ENCODE results near the gene PDE4B. TPM values are rescaled to one million over a fixed set of nuclear protein-coding genes. Genes with fewer than 3 reads are reported as not detected.

PDE4B gene
- total RNA-seq, 1 donor from 2014 or later: 37.5 TPM

DNA sequence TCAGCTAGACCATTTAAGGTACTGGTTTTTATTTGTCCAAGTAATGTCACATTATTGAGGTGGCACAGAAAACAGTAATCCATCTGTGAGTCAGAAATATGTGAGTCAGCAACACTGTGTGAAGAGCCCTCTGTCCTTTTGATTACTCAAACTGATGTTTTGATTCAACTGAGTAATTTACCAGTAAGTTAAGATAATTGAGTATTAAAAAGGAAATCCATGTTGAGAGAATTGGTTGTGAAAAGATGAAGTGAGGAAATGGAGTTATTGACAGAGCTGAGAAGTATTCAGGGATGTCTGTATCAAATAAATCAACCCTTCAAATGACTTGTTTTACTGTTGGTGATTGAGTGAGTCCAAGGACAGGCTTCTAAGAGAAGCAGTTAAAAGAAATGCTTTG, 438.5 kb downstream of the PDE4B start:
- Mint-ChIP-seq H3K36me3 (ENCODE audit: low read depth) (no peaks in the 10 kb centered on the region), H3K4me3 (no peak overlapping the region), H3K9me3 (no peaks in the 10 kb centered on the region), H3K4me1 (no peaks in the 10 kb centered on the region), H3K27ac (ENCODE audit: unreplicated experiment) (no peak overlapping the region), H3K27me3 (ENCODE audit: low read depth) (no peaks in the 10 kb centered on the region)
- TF ChIP-seq, protein P1, sequence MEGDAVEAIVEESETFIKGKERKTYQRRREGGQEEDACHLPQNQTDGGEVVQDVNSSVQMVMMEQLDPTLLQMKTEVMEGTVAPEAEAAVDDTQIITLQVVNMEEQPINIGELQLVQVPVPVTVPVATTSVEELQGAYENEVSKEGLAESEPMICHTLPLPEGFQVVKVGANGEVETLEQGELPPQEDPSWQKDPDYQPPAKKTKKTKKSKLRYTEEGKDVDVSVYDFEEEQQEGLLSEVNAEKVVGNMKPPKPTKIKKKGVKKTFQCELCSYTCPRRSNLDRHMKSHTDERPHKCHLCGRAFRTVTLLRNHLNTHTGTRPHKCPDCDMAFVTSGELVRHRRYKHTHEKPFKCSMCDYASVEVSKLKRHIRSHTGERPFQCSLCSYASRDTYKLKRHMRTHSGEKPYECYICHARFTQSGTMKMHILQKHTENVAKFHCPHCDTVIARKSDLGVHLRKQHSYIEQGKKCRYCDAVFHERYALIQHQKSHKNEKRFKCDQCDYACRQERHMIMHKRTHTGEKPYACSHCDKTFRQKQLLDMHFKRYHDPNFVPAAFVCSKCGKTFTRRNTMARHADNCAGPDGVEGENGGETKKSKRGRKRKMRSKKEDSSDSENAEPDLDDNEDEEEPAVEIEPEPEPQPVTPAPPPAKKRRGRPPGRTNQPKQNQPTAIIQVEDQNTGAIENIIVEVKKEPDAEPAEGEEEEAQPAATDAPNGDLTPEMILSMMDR (conservative IDR thresholded peaks at IDR 0.05): no peak
- DNase-seq (ENCODE audit: low read depth, low spot score): no peak

DNA sequence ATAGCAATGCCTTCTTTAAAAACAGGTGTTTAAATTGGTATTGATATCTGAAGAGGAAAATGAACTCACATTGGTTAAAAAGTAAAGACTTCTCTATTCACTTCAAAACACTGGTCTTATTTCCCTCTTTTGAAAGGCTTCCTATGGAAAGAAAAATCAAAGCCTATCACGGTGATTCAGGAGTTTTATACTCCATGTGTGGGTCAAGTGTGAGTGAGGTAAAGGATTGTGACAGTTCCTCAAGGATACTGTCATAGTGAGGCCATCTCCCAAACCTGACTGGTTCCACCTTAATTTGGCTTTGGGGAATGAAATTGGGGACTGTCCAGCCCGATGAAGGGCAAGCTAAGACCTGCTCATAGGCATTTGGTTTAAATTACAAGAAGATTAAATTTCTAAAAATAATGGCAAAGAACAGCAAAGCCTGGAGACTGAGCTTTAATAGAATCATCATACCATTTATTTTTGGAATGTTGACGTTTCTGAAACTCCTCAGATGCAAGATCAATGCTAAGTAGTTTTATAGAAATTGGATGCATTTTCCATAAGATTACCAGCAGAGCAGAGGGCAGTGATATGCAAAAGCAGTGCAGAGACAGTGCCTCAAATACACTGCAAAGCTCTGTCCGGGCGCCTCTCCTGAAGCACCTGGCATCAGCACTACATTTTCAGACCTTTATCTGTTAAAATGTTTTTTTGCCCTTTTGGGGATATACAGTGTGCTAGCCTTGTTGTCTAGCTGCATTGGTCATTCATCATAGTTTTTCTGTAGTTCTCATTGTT, 439.2 kb downstream of the PDE4B start:
- Mint-ChIP-seq H3K36me3 (ENCODE audit: low read depth) (no peaks in the 10 kb centered on the region), H3K27ac (ENCODE audit: unreplicated experiment) (no peak overlapping the region), H3K4me3 (no peak overlapping the region), H3K27me3 (ENCODE audit: low read depth) (no peaks in the 10 kb centered on the region), H3K4me1 (no peaks in the 10 kb centered on the region), H3K9me3 (no peaks in the 10 kb centered on the region)
- DNase-seq (ENCODE audit: low read depth, low spot score): no peak
- TF ChIP-seq, protein P1 (conservative IDR thresholded peaks at IDR 0.05): no peak

DNA sequence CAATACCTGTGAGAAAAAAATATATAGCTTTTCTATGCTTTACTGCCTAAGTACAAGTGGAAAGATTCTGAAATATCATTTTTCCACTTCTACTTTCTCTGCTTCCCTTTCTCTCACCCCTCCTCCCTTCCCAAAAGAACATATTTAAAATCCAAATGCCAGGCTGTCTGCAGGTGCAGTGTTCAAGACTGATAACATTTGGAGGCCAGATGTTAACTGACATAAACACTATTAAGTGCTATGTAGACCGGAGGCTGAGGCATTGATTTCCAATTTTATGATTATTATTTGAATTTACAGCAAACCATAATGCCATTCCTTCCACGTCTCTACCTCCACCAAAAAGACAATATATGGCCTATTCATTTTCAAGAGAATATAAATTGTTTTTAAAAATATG, 444.3 kb downstream of the PDE4B start:
- TF ChIP-seq, protein P1 (conservative IDR thresholded peaks at IDR 0.05): no peak
- Mint-ChIP-seq H3K27ac (ENCODE audit: unreplicated experiment) (no peak overlapping the region), H3K36me3 (ENCODE audit: low read depth) (no peaks in the 10 kb centered on the region), H3K9me3 (no peaks in the 10 kb centered on the region), H3K4me1 (peaks cover 7% of the 10 kb centered on the region), H3K4me3 (no peak overlapping the region), H3K27me3 (ENCODE audit: low read depth) (no peaks in the 10 kb centered on the region)
- no peak for DNase-seq (ENCODE audit: low read depth, low spot score)

DNA sequence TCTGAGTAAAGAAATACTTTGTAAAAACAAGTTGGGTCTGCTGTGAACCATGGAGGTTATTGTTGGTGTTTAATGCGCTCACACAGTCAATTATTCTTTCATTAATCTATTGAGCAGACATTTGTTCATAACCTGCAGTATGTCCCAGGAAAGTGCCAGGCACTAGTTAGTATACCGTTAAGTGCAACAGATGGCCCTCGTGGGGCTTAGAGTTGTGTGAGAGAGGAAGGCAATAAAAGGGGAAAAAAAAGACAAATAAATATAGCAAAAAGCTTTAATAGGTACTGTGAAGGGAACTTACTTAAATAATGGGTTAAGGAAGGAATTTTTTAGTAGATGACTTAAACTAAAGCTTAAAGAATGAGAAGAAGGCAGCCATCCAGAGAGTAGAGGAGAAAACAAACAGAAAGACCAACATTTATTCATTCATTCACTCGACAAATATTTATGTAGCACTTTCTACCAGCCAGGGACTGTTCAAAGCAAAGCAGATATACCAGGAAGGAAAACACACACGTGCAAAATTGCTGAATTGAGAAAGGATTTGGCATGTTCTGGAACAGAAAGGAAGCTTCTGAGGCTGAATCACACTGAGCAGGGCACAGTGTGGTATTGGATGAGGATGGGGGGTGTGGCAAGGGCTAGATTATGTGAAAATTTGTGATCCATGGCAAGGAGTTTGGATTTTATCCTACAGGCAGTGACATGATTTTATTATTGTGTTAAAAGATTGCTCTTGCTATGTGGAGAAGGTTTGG, 445.2 kb downstream of the PDE4B start:
- H3K4me1 Mint-ChIP-seq: peaks cover 7% of the 10 kb centered on the region
- H3K36me3 Mint-ChIP-seq (ENCODE audit: low read depth): no peaks in the 10 kb centered on the region
- no peak overlapping the region for H3K4me3 Mint-ChIP-seq
- DNase-seq (ENCODE audit: low read depth, low spot score): no peak
- H3K9me3 Mint-ChIP-seq: no peaks in the 10 kb centered on the region
- no peaks in the 10 kb centered on the region for H3K27me3 Mint-ChIP-seq (ENCODE audit: low read depth)
- no peak overlapping the region for H3K27ac Mint-ChIP-seq (ENCODE audit: unreplicated experiment)
- TF ChIP-seq, protein P1 (conservative IDR thresholded peaks at IDR 0.05): no peak

DNA sequence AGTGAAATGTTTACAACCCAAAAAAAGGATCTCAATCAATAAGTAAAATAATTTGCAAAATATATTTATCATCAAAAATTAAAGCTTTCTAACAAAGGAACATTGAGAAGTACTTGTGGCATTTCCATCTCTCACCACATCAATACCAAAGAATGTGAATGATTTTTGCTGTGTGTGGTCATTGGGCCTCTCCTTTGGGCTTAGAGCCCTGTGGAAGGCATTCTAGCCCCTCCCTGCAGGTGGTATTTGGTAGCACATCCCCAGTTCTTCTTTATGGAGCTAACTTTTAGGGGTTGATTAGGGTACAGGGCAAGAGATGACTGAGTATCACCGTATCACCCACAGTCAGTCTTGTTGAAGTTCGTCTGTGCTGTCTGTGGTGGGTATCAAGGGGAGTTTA, 447.1 kb downstream of the PDE4B start:
- H3K36me3 Mint-ChIP-seq (ENCODE audit: low read depth): no peaks in the 10 kb centered on the region
- no peak for DNase-seq (ENCODE audit: low read depth, low spot score)
- TF ChIP-seq, protein P1 (conservative IDR thresholded peaks at IDR 0.05): peak; percentile 29
- H3K27me3 Mint-ChIP-seq (ENCODE audit: low read depth): no peaks in the 10 kb centered on the region
- H3K27ac Mint-ChIP-seq (ENCODE audit: unreplicated experiment): no peak overlapping the region
- no peak overlapping the region for H3K4me3 Mint-ChIP-seq
- H3K9me3 Mint-ChIP-seq: no peaks in the 10 kb centered on the region
- peaks cover 7% of the 10 kb centered on the region for H3K4me1 Mint-ChIP-seq
